Stimulated activated CD4-positive, alpha-beta T cell treated with anti-CD3 and anti-CD28 coated beads, Interleukin-4, amount 100 ng/mL, for 1 hour (primary cell): Measurements from ENCODE around the gene SPTBN1.
"Not testable (repeated sequence)": the region's sequence is repeated elsewhere in the genome, so short reads cannot be mapped to it uniquely, and the experiment has no call there.

Experiments used
- DNase-seq: peaks from one replicate; pipeline ENCODE4 v3.0.0-alpha.2; 2020

Gene SPTBN1

DNA sequence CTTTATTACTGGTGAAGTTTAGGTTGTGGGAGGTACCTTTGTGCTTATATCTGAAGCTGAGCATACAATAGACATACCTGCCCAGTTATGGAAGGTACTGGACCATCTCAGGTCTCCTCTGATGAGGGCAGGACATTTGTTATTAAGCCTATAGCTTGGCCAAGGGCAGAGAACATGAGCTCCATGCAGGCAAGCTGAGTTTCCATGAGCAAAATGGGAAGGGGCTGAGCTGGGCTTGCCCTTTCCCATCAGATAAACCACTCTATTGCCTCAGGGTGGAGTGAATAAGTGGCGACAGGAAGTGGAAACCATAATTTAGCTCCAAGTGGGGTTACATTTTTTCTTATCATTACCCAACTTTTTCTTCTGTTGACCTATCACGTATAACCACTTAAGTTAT is 227.5 kb downstream of the SPTBN1 start:
- DNase-seq: no peak

DNA sequence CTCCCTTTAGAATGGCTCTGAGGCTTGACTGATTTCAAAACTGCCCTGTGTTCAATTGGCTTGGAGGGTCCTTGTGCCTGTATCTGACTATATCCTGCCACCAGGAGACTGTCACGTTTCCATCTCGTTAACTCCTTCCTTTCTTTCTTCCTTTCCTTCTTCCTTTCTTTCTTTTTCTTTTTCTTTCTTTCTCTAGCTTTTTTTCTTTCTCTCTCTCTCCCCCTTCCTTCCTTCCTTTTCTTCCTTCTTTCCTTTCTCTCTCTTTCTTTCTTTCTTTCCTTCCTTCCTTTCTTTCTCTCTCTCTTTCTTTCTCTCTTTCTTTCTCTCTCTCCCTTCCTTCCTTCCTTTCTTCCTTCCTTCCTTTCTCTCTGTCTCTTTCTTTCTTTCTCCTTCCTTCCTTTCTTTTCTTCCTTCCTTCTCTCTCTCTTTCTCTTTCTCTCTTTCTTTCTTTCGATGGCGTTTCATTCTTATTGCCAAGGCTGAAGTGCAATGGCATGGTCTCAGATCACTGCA is 229.2 kb downstream of the SPTBN1 start:
- DNase-seq: no peak

DNA sequence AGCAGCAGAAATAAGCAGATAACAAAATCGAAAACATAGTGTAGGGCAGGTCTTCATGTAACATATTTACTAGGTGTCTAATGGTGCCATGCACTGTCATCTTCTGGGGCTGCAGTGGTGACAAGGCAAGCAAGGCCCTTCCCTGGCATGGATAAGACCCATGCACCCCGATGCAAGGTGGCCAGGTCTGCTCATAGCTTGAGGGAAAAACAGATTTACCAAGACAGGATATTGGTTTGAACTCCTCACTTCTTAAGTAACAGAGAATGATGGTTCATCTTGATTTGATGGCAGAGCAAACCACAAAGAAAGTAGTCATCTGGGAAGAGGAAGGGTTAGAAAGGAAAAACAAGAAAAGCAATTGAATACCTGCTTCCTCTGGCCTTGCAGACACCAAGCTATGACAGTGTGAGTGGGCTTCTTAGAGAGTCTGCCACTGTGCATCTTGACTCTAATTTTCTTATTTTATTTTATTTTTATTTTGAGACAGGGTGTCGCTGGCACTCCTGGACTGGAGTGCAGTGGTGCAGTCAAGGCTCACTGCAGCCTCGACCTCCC is 231.5 kb downstream of the SPTBN1 start:
- DNase-seq: no peak

DNA sequence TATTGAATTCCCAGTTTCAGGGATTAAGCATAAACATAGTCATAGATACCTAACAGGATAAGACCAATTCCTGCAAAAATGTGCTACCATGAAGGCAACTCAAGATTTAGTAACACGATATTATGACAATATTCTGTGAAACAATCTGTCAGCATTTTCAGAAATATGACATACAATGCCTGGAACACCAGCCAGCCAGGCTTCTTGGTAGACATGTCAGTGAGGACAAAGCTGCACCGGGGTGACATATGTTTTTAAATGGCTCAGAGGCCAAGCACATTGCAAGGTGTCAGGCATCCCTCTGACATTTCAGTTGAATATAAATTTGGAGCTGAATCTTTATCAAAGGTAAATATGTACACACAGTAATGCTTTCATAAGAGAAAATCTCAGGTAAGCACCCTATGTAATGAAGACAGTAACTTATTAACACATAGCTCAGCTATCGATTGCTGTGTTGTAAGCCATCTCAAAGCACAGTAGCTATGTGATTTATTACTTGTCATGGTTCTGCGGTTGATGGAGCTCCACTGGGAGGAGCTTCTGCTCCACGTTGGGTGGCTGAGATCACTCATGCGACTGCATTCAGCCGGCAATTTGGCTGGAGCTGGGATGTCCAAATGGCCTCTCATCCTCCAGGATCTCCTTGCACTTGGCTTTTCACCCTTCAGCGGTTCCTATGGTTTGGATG is 235.5 kb downstream of the SPTBN1 start:
- no peak for DNase-seq

DNA sequence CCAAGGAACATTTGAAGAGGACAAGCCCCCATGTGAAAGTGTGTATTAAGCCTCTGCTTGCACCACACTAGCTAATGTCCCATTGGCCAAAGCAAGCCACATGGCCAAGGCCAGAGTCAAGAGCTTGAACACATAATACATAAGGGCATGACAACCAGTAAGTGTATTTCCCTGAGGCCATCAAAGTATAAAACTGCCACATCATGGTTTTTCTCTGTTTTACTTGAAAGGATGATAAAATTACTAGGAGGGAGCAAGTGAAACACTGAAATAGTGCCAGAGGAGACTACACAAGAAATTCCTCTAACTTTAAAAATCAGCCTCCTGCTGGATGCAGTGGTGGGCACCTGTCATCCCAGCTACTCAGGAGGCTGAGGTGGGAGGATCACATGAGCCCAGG is 236.4 kb downstream of the SPTBN1 start:
- DNase-seq: no peak

DNA sequence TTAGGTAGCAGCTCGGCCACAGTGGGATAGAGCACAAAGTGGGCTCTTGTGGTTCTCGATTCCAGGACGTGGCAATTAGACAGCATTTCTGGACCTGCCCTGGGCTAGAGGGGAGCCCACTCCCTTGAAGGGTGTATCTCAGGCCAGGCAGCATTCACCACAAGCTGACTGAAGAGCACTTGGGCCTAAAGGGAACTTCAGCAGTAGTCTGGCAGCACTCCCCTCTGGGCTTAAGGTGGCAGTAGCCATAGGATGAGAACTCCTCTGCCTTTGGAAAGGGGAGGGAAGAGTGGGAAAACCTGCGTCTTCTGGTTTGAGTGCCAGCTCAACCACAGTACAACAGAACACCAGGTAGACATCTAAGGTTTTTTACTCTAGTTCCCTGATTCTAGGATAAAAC is 239.3 kb downstream of the SPTBN1 start:
- no peak for DNase-seq

DNA sequence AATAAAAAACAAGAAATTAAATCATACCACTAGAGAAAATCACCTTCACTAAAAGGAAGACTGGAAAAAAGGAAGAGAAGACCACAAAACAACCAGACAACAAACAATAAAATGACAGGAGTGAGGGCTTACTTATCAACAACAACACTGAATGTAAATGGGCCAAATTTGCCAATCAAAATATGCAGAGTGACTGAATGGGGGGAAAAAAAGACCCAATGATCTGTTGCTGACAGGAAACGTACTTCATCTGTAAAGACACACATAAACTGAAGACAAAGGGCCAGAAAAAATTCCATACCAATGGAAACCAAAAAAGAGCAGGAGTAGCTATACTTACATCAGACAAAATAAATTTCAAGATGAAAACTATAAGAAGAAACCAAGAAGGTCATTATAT is 241.8 kb downstream of the SPTBN1 start:
- DNase-seq: no peak

DNA sequence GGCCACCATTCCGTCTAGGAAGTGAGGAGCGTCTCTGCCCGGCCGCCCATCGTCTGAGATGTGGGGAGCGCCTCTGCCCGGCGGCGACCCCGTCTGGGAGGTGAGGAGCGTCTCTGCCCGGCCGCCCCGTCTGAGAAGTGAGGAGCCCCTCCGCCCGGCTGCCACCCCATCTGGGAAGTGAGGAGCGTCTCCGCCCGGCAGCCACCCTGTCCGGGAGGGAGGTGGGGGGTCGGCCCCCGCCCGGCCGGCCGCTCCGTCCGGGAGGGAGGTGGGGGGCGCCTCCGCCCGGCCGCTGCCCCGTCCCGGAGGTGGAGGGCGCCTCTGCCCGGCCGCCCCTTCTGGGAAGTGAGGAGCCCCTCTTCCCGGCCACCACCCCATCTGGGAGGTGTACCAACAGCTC is 242.8 kb downstream of the SPTBN1 start:
- DNase-seq: not testable (repeated sequence)

DNA sequence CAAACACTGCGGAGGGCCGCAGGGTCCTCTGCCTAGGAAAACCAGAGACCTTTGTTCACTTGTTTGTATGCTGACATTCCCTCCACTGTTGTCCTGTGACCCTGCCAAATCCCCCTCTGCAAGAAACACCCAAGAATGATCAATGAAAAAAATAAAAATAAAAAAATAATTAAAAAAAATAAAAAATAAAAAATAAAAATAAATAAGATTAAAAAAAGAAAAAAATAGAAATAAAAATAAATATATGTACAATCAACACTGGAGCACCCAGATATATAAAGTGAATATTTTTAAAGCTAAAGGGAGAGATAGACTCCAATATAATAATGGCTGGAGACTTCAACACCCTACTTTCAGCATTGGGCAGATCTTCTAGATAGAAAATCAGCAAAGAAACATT is 243.5 kb downstream of the SPTBN1 start:
- no peak for DNase-seq

DNA sequence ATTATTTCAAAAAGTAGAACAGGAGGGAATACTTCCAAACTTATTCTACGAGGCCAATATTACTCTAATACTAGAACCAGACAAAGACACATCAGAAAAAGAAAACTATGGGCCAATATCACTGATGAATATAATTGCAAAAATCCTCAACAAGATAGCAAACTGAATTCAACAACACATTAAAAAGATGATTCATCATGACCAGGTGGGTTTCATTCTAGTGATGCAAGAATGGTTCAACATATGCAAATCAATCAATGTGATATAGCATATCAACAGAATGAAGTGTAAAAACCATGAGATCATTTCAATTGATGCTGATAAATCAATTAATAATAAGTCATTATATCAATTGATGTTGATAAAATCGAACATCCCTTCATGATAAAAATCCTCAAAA is 244.9 kb downstream of the SPTBN1 start:
- no peak for DNase-seq

DNA sequence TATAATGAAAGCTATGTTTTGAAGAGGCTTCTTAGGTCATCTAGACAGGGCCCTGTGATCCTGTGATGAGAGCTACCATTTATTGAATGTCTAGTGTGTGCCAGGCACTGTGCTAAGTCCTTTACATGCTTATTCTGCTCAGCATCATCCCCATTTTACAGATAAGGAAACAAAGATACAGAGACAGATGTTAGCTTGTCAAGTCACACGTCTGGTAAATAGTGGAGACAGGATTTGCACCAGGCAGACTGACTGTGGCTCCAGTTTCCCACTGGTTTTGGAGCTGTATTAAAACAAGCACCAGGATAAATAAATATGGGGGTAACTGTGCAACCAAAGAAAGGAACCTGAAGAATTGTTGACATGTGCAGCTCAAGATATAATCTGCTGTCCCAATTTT is 248.1 kb downstream of the SPTBN1 start:
- no peak for DNase-seq

DNA sequence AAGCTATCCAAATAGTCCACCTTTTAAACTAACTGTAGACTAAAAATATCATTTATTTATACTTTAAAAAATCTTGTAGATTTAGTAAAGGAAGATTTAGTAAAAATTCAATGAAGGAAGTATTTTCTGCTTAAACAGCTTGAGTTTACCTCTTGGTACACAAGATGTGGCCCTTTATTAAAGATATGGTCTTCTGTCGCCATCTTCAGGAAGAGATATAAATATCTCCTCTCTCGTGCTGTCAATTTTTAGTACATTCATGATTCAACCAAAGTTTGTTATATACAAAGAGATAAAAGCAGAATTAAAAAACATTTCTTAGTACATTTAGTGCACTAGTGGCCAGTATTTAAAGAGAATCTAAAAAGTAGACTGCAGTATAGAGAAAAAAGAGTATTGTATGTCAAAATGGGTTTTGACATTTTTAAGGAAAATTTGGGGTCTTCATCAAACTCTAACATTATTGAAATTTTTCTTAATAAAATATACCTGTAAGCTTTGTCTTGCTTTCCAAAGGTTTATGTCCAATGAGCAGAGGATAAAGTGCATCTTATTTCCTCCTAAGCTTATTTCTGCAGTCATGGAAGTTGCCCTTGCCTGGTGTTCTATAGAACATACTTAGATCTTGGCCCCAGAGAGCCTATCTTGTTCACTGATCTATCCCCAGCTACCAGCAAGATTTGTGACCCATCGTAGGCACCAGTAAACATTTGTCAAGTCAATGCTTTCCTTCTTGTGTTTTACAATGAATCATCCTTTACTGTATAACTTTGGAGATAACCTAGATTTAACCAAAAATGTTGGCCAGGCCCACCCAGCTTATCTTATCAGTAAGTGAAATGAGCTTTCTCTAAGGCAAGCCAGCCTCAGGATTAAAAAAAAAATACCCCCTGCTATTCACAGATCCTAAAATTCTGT is 248.8 kb downstream of the SPTBN1 start:
- DNase-seq: no peak

DNA sequence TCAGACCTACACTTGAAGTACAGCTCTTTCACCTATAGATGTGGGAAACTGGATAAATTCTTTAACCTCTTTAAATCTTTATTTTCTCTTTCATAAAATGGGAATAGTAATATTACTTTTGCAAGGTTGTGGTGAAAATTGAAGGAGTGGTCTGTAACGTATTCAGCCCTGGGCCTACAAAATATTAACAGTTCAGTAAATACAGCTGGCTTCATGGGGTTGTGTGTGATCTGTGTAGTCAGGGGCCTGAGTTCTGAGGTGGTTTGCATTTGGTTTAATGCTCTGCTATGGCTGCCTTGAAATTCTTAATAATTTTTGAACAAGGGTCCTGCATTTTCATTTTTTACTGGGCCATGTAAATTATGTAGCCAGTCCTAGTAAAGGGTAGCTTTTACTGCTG is 250.5 kb downstream of the SPTBN1 start:
- DNase-seq: no peak

DNA sequence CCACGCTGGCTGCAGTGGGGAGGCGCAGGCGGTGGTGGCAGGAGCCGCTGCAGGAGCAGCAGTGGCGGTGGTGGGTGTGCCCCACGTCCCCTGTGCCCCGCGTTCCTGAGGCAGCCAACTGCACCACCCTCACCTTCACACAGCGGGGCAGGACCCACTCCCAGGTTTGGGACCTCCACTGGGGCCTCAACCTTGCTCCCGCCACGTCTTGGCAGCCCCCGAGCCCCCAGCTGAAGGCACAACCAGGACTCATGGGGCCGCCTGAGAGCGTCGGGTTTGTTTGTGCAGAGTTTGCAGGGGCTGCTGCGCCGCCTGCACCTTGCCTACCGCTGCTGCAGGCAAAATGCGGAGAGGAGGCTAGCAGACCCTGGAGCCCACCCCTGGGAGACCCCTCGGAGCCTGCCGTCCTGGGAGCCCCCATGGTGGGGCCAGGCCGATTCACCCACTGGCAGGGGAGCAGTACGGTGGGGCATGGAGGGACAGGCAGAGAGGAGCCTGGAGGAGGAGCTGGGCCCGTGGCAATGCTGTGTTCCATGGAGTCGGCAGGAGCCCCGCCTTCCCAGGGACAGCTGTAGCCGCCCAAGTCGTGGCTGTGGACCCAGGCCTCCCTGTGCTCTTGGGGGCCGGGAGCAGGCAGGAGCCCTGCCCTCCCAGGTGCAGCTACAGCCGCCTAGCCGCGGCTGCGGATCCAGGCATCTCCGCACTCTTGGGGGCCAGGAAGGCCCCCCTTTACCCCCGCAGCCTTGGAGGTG is 252.6 kb downstream of the SPTBN1 start:
- DNase-seq: peak; percentile 7

DNA sequence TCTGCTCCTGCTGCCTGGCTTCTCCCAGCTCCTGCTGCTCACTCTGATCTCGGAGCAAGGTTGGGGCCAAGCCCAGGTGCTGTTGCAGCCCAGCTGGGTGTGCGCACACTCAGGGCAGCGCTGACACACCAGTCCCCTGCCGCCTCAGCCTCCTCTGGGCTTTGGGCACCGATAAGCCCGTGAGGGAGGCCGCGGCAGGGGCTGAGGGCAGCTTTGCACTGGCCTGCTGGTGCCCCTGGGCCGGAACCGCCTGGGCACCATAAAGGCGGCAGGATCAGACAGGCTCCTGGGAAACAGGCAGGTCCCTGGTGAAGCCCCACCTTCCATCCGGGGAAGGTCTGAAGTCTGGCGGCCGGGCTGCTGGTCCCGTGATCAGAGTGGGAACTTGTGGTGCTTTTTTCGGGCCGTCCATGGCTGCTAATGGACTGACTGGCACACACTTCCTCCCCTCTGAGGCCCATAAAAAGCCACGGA is 253.2 kb downstream of the SPTBN1 start:
- peak; percentile 9 for DNase-seq

DNA sequence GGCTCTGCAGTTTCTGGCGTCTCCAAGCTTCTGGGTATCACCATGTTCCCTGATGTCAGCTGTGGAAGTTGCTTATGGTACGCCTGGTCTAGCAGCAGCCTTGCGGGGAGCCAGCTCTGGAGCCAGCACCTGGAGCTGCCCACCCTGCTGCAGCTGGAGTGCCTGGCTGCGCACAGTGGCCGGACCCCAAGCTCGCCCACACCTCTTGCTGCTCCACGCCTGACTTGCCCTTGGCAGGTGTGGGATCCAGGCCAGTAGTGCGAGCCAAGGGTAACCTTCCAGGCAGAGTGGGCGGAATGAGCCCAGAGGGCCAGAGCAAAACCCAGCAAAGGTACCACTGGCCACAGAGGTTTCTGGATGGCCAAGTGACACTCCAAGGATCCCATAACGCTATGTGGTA is 254.1 kb downstream of the SPTBN1 start:
- DNase-seq: no peak

DNA sequence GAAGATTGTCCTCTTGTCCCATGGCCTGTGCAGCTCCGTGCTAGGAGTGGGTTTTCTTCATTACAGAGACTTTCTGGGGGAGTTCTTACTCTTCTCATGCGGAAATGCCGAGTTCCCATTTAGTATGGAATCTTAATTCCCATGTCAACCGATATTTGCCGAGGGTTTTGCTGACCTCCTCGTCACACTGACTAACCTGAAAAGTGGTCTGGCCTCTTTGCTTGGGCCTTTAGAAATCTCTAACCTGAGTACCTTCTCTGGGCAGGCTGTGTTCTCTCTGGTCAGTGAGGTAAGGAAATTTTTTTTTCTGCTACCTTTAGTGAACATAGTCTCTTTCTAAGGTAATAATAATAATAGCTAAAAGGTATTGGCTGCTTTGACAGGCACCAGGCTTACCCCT is 256.4 kb downstream of the SPTBN1 start:
- DNase-seq: no peak

DNA sequence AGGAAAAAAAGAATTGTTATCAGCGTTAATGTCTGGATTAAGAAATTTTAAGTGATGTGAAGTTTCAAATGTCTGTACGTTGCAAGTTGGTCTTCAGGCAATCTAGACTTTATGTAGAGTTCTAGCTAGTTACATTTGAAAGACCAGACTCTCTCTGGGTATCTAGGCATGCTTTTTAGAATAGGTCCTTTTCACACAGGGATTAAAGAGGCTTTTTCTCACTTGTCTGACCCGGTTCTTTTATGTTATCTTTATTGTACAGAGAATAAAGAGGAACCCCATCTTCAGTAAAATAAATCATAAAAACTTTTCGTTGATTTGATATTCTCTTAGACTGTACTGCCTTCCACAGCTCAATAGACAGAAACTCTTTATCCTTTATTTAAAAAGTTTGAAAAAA is 258.9 kb downstream of the SPTBN1 start:
- no peak for DNase-seq

DNA sequence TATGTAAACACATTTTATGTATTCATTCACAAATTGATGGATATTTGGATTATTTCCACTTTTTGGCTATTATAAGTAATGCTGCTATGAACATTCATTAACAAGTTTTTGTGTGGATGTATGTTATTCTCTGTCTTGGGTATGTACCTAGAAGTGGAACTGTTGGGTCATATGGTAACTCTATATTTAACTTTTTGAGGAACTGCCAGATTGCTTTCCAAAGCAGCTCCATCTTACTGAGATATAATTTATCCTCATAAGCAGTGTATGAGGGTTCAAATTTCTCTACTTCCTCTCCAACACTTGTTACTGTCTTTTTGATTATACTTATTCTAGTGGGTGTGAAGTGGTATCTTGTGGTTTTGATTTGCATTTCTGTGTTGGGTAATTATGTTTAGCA is 260.2 kb downstream of the SPTBN1 start:
- no peak for DNase-seq

DNA sequence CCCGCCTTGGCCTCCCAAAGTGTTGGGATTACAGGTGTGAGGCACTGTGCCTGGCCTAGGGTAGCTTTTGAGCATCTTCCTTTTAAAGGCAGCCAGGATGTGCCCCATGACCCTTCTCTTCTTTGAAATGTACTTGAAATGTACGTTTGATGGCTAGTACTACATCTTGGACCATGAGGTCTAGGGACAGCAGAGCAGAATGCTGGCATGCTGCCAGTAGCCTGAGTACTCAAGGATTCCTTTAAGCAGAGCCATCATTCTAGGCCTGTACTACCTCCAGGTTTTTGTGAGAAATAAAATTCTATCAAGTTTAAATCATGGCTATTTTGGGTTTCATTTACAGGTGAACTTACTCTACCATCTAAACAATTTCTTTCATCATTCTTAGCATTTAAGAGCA is 264.4 kb downstream of the SPTBN1 start:
- DNase-seq: no peak
